Ishikawa (cell line): Measurements from ENCODE around the gene C3.

ENCODE experiments used
- MAX ChIP-seq: IDR thresholded peaks from 2 replicates; pipeline ENCODE4 v1.6.1; 2012
- RAD21 ChIP-seq: IDR thresholded peaks from 2 replicates; pipeline ENCODE4 v1.6.1; 2012; ENCODE audit warnings: low read depth
- USF1 ChIP-seq: IDR thresholded peaks from 2 replicates; pipeline ENCODE4 v1.6.1; 2012
- YY1 ChIP-seq: IDR thresholded peaks from 2 replicates; pipeline ENCODE4 v1.6.1; 2012; ENCODE audit warnings: low read depth

Gene C3

GRCh38 chr19:6632747-6633455 lies 87.5 kb downstream of the C3 start:
- TF ChIP-seq USF1 = peak; percentile 62
- TF ChIP-seq RAD21 = peak; percentile 84

GRCh38 chr19:6632002-6632621 lies 88.3 kb downstream of the C3 start:
- TF ChIP-seq MAX = no peak
- TF ChIP-seq RAD21 = peak; percentile 71
- TF ChIP-seq YY1 = no peak
